ENCODE measurements around the gene HOXB3.

HOXB3 gene

DNA sequence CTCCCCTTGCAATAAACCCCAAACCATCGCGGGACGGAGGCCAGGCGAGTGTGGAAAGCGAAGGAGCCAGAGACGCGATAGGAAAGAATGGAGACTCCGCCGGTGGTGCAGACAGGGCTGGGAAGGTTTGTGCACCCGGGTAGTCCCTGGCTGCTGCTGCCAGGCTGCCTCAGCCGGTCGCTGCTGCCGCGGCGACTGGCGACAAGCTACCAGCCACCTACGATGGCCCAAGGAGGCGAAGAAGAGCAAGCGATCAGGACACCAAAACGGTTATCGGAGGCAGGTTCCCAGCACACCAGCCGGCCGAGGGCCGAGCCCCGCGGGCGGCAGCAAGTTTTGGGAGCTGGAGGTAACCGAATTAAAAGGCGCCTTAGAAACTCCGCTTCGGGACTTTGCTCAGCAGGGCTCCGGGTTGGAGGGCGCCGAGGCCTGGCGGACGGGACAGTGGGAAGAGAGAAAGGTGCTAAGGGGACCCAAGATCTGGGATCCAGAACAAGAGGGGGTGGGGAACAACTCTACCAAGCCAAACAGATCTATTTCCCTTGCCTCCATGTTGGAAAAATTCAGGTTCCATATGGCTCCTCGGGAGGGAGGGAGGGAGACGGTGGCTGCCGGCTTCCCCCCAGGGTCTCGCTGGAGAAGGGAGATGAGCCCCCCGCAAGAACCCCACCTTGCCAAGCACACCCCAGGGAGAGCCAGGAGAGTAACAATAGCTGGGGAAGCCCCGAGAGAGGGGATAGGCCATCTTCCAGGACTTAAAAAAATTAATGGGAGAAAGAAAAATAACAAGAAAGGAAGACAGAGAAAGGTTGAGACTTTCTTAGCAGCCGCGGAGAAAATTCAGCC is 35.4 kb downstream of the HOXB3 start (continued):
- TF ChIP-seq ESRRG (CRISPR knock-in tag; IDR thresholded peaks at IDR 0.05) (no peak), PPARA (CRISPR knock-in tag; IDR thresholded peaks at IDR 0.05; ENCODE audit: borderline replicate concordance) (no peak), ZNF565 (CRISPR knock-in tag; conservative IDR thresholded peaks at IDR 0.05; ENCODE audit: low read depth) (no peak)

DNA sequence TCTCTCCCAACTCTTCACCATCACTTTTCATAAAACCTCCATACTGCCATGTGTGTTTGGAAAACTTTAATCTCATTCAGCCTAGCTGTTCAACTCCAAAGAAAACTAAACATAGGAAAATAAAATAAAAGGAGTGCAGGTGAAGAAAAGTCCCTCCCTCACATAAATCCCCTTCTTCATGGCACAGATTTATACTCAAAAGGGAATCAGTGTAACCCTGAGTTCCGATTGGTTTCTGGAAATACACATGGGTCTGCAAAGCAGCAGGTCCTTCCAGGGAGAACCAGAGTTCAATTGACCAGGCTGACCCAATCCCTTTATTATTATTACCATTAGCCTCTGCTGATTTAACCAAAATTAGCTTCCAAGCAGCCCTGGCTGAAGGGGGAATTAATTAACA is 36.2 kb downstream of the HOXB3 start:
- no peak for ATAC-seq
- TF ChIP-seq BACH2 (CRISPR knock-in tag; IDR thresholded peaks at IDR 0.05; ENCODE audit: borderline replicate concordance) (no peak), OSR1 (CRISPR knock-in tag; IDR thresholded peaks at IDR 0.05) (no peak), SNAI2 (CRISPR knock-in tag; IDR thresholded peaks at IDR 0.05) (no peak), RARB (CRISPR knock-in tag; IDR thresholded peaks at IDR 0.05) (no peak), TOX (CRISPR knock-in tag; IDR thresholded peaks at IDR 0.05; ENCODE audit: borderline replicate concordance) (no peak), ZNF70 (CRISPR knock-in tag; IDR thresholded peaks at IDR 0.05) (no peak)

DNA sequence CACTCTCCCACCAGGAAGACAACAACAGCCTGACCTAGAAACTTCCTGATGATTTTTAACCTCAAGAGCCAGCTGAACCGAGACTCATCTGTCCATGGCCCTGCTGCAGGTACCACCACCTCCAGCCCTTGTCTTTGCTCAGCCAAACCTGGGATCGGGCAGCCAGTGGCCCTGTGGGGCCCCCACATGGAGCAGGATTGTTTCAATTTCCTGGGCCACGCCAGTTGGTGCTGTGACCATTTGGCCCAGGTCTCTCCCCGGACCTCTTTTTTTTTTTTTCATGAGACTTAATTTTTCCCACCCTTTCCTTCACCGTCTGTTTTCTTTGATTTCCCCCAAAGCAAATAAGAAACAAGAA is 36.9 kb downstream of the HOXB3 start:
- no peak for TF ChIP-seq ARNTL (CRISPR knock-in tag; IDR thresholded peaks at IDR 0.05; ENCODE audit: borderline replicate concordance, low read depth)
- ATAC-seq, result no peak

DNA sequence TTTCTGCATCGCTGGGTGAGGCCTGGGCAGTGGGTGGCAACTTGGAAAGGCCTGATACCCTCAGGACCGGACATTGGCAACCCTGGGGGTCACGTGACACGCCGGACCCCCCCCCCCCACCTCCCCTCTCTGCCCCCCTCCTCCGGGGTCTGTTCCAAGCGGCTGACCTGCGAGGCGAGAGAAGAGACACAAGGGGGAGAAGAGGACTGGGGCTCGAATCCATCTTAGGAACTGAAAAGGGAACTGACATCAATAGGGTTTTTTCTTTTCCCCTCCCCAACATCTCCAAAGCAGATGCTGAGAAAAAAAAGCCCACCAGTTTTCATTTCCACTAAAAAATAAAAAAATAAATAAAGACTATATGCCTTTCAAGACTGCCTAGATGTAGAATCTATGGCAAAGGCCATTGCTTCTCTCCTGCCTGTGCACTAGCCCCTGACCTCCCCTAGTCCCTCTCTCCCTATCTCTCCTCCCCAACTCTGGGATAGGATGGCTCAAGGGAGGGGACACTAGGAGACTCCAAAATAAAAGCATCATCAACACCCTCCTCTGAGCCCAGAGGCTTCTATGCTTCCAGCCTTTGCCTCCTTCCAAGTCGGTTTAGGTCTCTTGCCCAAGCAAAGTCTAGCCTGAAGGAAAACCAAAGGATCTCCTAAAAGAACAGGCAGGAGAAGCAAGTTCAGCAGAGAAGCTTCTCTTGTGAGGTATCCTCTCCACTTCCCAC is 37.4 kb downstream of the HOXB3 start:
- TF ChIP-seq ZFP30 (CRISPR knock-in tag; IDR thresholded peaks at IDR 0.05), result no peak
- TF ChIP-seq BACH2 (CRISPR knock-in tag; IDR thresholded peaks at IDR 0.05; ENCODE audit: borderline replicate concordance), result no peak
- no peak for TF ChIP-seq OSR1 (CRISPR knock-in tag; IDR thresholded peaks at IDR 0.05)
- no peak for TF ChIP-seq ZNF70 (CRISPR knock-in tag; IDR thresholded peaks at IDR 0.05)
- TF ChIP-seq ARNTL (CRISPR knock-in tag; IDR thresholded peaks at IDR 0.05; ENCODE audit: borderline replicate concordance, low read depth), result no peak
- TF ChIP-seq, protein P1, sequence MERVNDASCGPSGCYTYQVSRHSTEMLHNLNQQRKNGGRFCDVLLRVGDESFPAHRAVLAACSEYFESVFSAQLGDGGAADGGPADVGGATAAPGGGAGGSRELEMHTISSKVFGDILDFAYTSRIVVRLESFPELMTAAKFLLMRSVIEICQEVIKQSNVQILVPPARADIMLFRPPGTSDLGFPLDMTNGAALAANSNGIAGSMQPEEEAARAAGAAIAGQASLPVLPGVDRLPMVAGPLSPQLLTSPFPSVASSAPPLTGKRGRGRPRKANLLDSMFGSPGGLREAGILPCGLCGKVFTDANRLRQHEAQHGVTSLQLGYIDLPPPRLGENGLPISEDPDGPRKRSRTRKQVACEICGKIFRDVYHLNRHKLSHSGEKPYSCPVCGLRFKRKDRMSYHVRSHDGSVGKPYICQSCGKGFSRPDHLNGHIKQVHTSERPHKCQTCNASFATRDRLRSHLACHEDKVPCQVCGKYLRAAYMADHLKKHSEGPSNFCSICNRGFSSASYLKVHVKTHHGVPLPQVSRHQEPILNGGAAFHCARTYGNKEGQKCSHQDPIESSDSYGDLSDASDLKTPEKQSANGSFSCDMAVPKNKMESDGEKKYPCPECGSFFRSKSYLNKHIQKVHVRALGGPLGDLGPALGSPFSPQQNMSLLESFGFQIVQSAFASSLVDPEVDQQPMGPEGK (CRISPR knock-in tag; IDR thresholded peaks at IDR 0.05; ENCODE audit: borderline replicate concordance), result no peak
- TF ChIP-seq TOX (CRISPR knock-in tag; IDR thresholded peaks at IDR 0.05; ENCODE audit: borderline replicate concordance), result no peak
- TF ChIP-seq PPARA (CRISPR knock-in tag; IDR thresholded peaks at IDR 0.05; ENCODE audit: borderline replicate concordance), result no peak
- no peak for TF ChIP-seq SNAI2 (CRISPR knock-in tag; IDR thresholded peaks at IDR 0.05)
- no peak for ATAC-seq

DNA sequence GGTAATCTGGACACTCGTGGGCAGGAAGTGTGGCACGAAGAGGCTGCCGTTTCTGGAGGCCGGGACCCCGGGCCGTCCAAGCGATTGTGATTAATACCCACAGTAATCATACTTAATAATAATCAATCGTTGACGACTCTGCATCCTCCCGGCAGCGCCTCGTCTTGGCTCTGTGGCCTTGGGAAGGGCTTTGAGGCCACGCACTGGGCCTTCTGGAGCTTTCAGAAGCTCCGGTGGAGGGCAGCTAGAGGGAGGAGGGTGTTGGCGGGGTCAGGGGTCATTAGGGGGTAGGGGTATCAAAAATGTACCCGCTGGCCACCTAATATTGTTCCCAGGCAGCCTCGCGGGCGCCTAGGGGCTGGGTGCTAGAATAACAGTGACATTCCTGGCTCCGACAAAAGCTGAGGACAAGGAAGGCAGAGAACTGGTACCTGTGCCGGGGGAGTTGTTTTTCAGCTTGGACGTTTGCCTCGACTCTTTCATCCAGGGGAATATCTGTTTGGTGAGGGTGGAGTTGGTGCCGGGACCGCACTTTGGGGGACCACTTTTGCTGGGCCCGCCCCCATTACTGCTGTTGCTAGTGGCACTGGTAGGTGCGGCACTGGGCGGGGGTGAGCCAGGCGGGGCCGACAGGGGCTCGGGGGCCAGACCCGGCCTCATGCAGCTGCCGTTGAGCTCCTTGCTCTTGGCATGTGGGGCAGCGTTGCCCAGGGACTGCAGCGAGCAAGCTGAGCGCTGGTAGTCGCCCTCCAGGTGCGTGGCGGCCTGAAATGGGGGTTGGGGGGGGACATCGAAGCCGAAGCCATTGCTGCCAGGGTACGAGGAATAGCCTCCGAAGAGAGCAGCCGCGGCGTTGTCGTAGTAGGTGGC is 38.2 kb downstream of the HOXB3 start:
- no peak for ATAC-seq
- no peak for TF ChIP-seq SNAI2 (CRISPR knock-in tag; IDR thresholded peaks at IDR 0.05)
- no peak for TF ChIP-seq ZC3H10 (CRISPR knock-in tag; IDR thresholded peaks at IDR 0.05)
- TF ChIP-seq, protein P2, sequence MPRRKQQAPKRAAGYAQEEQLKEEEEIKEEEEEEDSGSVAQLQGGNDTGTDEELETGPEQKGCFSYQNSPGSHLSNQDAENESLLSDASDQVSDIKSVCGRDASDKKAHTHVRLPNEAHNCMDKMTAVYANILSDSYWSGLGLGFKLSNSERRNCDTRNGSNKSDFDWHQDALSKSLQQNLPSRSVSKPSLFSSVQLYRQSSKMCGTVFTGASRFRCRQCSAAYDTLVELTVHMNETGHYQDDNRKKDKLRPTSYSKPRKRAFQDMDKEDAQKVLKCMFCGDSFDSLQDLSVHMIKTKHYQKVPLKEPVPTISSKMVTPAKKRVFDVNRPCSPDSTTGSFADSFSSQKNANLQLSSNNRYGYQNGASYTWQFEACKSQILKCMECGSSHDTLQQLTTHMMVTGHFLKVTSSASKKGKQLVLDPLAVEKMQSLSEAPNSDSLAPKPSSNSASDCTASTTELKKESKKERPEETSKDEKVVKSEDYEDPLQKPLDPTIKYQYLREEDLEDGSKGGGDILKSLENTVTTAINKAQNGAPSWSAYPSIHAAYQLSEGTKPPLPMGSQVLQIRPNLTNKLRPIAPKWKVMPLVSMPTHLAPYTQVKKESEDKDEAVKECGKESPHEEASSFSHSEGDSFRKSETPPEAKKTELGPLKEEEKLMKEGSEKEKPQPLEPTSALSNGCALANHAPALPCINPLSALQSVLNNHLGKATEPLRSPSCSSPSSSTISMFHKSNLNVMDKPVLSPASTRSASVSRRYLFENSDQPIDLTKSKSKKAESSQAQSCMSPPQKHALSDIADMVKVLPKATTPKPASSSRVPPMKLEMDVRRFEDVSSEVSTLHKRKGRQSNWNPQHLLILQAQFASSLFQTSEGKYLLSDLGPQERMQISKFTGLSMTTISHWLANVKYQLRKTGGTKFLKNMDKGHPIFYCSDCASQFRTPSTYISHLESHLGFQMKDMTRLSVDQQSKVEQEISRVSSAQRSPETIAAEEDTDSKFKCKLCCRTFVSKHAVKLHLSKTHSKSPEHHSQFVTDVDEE (CRISPR knock-in tag; IDR thresholded peaks at IDR 0.05), result no peak
- TF ChIP-seq ISL1 (CRISPR knock-in tag; IDR thresholded peaks at IDR 0.05), result no peak
- no peak for TF ChIP-seq OSR1 (CRISPR knock-in tag; IDR thresholded peaks at IDR 0.05)
- no peak for TF ChIP-seq PPARA (CRISPR knock-in tag; IDR thresholded peaks at IDR 0.05; ENCODE audit: borderline replicate concordance)
- TF ChIP-seq ZFP3 (CRISPR knock-in tag; IDR thresholded peaks at IDR 0.05), result no peak
- TF ChIP-seq ESRRG (CRISPR knock-in tag; IDR thresholded peaks at IDR 0.05), result no peak
- no peak for TF ChIP-seq RARB (CRISPR knock-in tag; IDR thresholded peaks at IDR 0.05)
- TF ChIP-seq, protein P3, sequence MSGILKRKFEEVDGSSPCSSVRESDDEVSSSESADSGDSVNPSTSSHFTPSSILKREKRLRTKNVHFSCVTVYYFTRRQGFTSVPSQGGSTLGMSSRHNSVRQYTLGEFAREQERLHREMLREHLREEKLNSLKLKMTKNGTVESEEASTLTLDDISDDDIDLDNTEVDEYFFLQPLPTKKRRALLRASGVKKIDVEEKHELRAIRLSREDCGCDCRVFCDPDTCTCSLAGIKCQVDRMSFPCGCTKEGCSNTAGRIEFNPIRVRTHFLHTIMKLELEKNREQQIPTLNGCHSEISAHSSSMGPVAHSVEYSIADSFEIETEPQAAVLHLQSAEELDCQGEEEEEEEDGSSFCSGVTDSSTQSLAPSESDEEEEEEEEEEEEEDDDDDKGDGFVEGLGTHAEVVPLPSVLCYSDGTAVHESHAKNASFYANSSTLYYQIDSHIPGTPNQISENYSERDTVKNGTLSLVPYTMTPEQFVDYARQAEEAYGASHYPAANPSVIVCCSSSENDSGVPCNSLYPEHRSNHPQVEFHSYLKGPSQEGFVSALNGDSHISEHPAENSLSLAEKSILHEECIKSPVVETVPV (CRISPR knock-in tag; IDR thresholded peaks at IDR 0.05), result no peak
- TF ChIP-seq GLIS3 (CRISPR knock-in tag; IDR thresholded peaks at IDR 0.05), result no peak
- no peak for TF ChIP-seq ZFP30 (CRISPR knock-in tag; IDR thresholded peaks at IDR 0.05)
- TF ChIP-seq CSDC2 (CRISPR knock-in tag; IDR thresholded peaks at IDR 0.05), result no peak
- no peak for TF ChIP-seq ZNF565 (CRISPR knock-in tag; conservative IDR thresholded peaks at IDR 0.05; ENCODE audit: low read depth)
- TF ChIP-seq TOX (CRISPR knock-in tag; IDR thresholded peaks at IDR 0.05; ENCODE audit: borderline replicate concordance), result no peak
- TF ChIP-seq ZNF8 (CRISPR knock-in tag; IDR thresholded peaks at IDR 0.05), result no peak
- TF ChIP-seq ARNTL (CRISPR knock-in tag; IDR thresholded peaks at IDR 0.05; ENCODE audit: borderline replicate concordance, low read depth), result no peak
- TF ChIP-seq, protein P4, sequence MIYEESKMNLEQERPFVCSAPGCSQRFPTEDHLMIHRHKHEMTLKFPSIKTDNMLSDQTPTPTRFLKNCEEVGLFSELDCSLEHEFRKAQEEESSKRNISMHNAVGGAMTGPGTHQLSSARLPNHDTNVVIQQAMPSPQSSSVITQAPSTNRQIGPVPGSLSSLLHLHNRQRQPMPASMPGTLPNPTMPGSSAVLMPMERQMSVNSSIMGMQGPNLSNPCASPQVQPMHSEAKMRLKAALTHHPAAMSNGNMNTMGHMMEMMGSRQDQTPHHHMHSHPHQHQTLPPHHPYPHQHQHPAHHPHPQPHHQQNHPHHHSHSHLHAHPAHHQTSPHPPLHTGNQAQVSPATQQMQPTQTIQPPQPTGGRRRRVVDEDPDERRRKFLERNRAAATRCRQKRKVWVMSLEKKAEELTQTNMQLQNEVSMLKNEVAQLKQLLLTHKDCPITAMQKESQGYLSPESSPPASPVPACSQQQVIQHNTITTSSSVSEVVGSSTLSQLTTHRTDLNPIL (CRISPR knock-in tag; IDR thresholded peaks at IDR 0.05; ENCODE audit: low read depth), result no peak

Data from SK-N-SH treated with all-trans-retinoic acid at 6 μM for 48 hours (cell line).